HepG2 (cell line): ENCODE measurements around the gene UST. TPM values are rescaled to one million over a fixed set of nuclear protein-coding genes. Genes with fewer than 3 reads are reported as not detected.

ENCODE experiments used
- ARNT2 ChIP-seq: sonication (generic); formaldehyde crosslinking; IDR thresholded peaks from 2 replicates; pipeline ENCODE4 v1.8.0; 2022; ENCODE audit warnings: mild to moderate bottlenecking, low read depth, missing genetic modification reagents, moderate library complexity
- GLI4 ChIP-seq: sonication (generic); formaldehyde crosslinking; IDR thresholded peaks from 2 replicates; pipeline ENCODE4 v1.5.1; 2020; ENCODE audit warnings: missing genetic modification reagents, mild to moderate bottlenecking, moderate library complexity, borderline replicate concordance
- HNF1B ChIP-seq: sonication (generic); formaldehyde crosslinking; IDR thresholded peaks from 2 replicates; pipeline ENCODE4 v1.5.1; 2020; ENCODE audit warnings: mild to moderate bottlenecking, moderate library complexity, missing genetic modification reagents
- NR2F1 ChIP-seq, 2 experiments: fragments of 450-650 bp in 1 of 2; formaldehyde crosslinking in 1 of 2; IDR thresholded peaks; 2 replicates each; pipeline versions ENCODE4 v1.5.0 to v1.6.1; 2016 to 2020; ENCODE audit warnings: mild to moderate bottlenecking in 1 of 2, missing compliant biosample characterization in 1 of 2, missing genetic modification reagents in 1 of 2, moderate library complexity in 1 of 2
- SMARCE1 ChIP-seq: fragments of 450-650 bp; IDR thresholded peaks from 2 replicates; pipeline ENCODE4 v1.6.1; 2017; ENCODE audit warnings: borderline replicate concordance
- ZBTB1 ChIP-seq: sonication (generic); formaldehyde crosslinking; IDR thresholded peaks from 2 replicates; pipeline ENCODE4 v1.4.0; 2020; ENCODE audit warnings: missing genetic modification reagents, borderline replicate concordance
- ZBTB44 ChIP-seq: sonication (generic); formaldehyde crosslinking; IDR thresholded peaks from 2 replicates; pipeline ENCODE4 v1.4.0; 2020; ENCODE audit warnings: missing genetic modification reagents
- ZKSCAN8 ChIP-seq: IDR thresholded peaks from 2 replicates; pipeline ENCODE4 v1.6.1; 2016; ENCODE audit warnings: borderline replicate concordance, missing genetic modification reagents, missing compliant biosample characterization
- ZNF160 ChIP-seq: sonication (generic); formaldehyde crosslinking; IDR thresholded peaks from 2 replicates; pipeline ENCODE4 v1.8.0; 2022; ENCODE audit warnings: mild to moderate bottlenecking, inconsistent platforms, missing genetic modification reagents
- ZNF350 ChIP-seq: sonication (generic); formaldehyde crosslinking; IDR thresholded peaks from 2 replicates; pipeline ENCODE4 v1.4.0; 2020; ENCODE audit warnings: mild to moderate bottlenecking, low read depth, missing genetic modification reagents, borderline replicate concordance
- ZNF567 ChIP-seq: sonication (generic); formaldehyde crosslinking; IDR thresholded peaks from 2 replicates; pipeline ENCODE4 v1.8.1; 2023; ENCODE audit warnings: mild to moderate bottlenecking, missing genetic modification reagents, borderline replicate concordance
- ZNF713 ChIP-seq: sonication (generic); formaldehyde crosslinking; IDR thresholded peaks from 2 replicates; pipeline ENCODE4 v1.4.0; 2020; ENCODE audit warnings: mild to moderate bottlenecking, missing genetic modification reagents
- polyA plus RNA-seq, 8 experiments: library from polyadenylated mRNA; depleted of rRNA in 3 of 8; stranded (reverse) in 7 of 8; unstranded in 1 of 8; fragments of >200 nt; fragmentation: Illumina TruSeq in 4 of 8; extraction: Trizol in 4 of 8; gene quantifications; 2 replicates each; pipeline versions ENCODE4 v1.2.1 to v1.2.3, GENCODE V29; 2011 to 2016; ENCODE audit warnings: low read depth in 4 of 8, missing spikeins in 1 of 8, mixed read lengths in 1 of 8; ENCODE audit not compliant: insufficient read depth in 1 of 8
- total RNA-seq, 5 experiments: library from RNA; depleted of rRNA; stranded (reverse); fragments of >200 nt; fragmentation: Illumina TruSeq; extraction: Trizol; gene quantifications; 2 replicates each; pipeline ENCODE4 v1.2.3, GENCODE V29; 2016; ENCODE audit warnings: low read depth in 1 of 5

Gene UST
- total and polyA plus RNA-seq, 2 of the 13 experiments (the other 11 are each of a cell fraction or from before 2014, with no cell fraction given) = 0.27 TPM; not detected in 1

GRCh38 chr6:148711833-148712654, 34.8 kb upstream of the UST start (continued):
- TF ChIP-seq SMARCE1 (no peak), ZNF160 (CRISPR knock-in tag) (no peak), ZKSCAN8 (CRISPR knock-in tag) (no peak), ZNF567 (CRISPR knock-in tag) (no peak), ZBTB44 (CRISPR knock-in tag) (no peak), ZNF713 (CRISPR knock-in tag) (no peak), GLI4 (CRISPR knock-in tag) (no peak), HNF1B (CRISPR knock-in tag) (no peak), NR2F1 (CRISPR knock-in tag; IDR thresholded peaks at IDR 0.05) (no peak), ZBTB1 (no peak), ARNT2 (CRISPR knock-in tag) (no peak), ZNF350 (CRISPR knock-in tag) (no peak)
